H9 (cell line): ENCODE data around the gene RAB40B. TPM values are rescaled to one million over a fixed set of nuclear protein-coding genes. Genes with fewer than 3 reads are reported as not detected.

Experiments
- DNase-seq: peaks from one replicate; pipeline ENCODE4 v3.0.0-alpha.2; 2017
- H2AFZ ChIP-seq: one replicate; pipeline ENCODE4 v1.6.1; 2013; ENCODE audit warnings: mild to moderate bottlenecking, low read length, control low read depth, moderate library complexity
- H2AK5ac ChIP-seq: 2 replicates; pipeline ENCODE4 v1.6.1; 2013; ENCODE audit warnings: low read length, control low read depth, mixed read lengths; ENCODE audit not compliant: insufficient read length
- H2BK120ac ChIP-seq: one replicate; pipeline ENCODE4 v1.6.1; 2013; ENCODE audit warnings: low read depth, mild to moderate bottlenecking, low read length, control low read depth, inconsistent platforms; ENCODE audit not compliant: poor library complexity, severe bottlenecking
- H2BK12ac ChIP-seq: 2 replicates; pipeline ENCODE4 v1.6.1; 2013; ENCODE audit warnings: low read length, control low read depth, mixed read lengths, low read depth; ENCODE audit not compliant: insufficient read length
- H2BK15ac ChIP-seq: 2 replicates; pipeline ENCODE4 v1.6.1; 2013; ENCODE audit warnings: low read depth, low read length, control low read depth
- H2BK20ac ChIP-seq: one replicate; pipeline ENCODE4 v1.6.1; 2013; ENCODE audit warnings: low read depth, mild to moderate bottlenecking, low read length, control low read depth, inconsistent platforms; ENCODE audit not compliant: poor library complexity, severe bottlenecking
- H2BK5ac ChIP-seq: 2 replicates; pipeline ENCODE4 v1.6.1; 2013; ENCODE audit warnings: low read length, control low read depth, mixed read lengths; ENCODE audit not compliant: insufficient read length
- H3K14ac ChIP-seq: 2 replicates; pipeline ENCODE4 v1.6.1; 2013; ENCODE audit warnings: low read length, control low read depth; ENCODE audit not compliant: insufficient read depth
- H3K18ac ChIP-seq: 2 replicates; pipeline ENCODE4 v1.6.1; 2013; ENCODE audit warnings: low read depth, mild to moderate bottlenecking, mixed read lengths, low read length, control low read depth; ENCODE audit not compliant: insufficient read length
- H3K23ac ChIP-seq: 2 replicates; pipeline ENCODE4 v1.6.1; 2013; ENCODE audit warnings: low read length, control low read depth, mixed read lengths, low read depth; ENCODE audit not compliant: insufficient read length
- H3K23me2 ChIP-seq: 2 replicates; pipeline ENCODE4 v1.6.1; 2013; ENCODE audit warnings: low read depth, mild to moderate bottlenecking, mixed read lengths, low read length, control low read depth; ENCODE audit not compliant: insufficient read length, poor library complexity, severe bottlenecking
- H3K27ac ChIP-seq: 2 replicates; pipeline ENCODE4 v1.5.1; 2013; ENCODE audit warnings: low read length, control low read depth, mixed read lengths, low read depth; ENCODE audit not compliant: insufficient read length
- H3K27me3 ChIP-seq: 2 replicates; pipeline ENCODE4 v1.6.1; 2013; ENCODE audit warnings: low read length, control low read depth, inconsistent platforms; ENCODE audit not compliant: insufficient read depth
- H3K4ac ChIP-seq: 2 replicates; pipeline ENCODE4 v1.6.1; 2013; ENCODE audit warnings: low read depth, mild to moderate bottlenecking, control low read depth, inconsistent platforms, low read length, moderate library complexity
- H3K4me1 ChIP-seq: 2 replicates; pipeline ENCODE4 v1.6.1; 2013; ENCODE audit warnings: low read length, control low read depth, inconsistent platforms; ENCODE audit not compliant: insufficient read depth
- H3K4me2 ChIP-seq: 2 replicates; pipeline ENCODE4 v1.6.1; 2013; ENCODE audit warnings: low read length, control low read depth, mixed read lengths; ENCODE audit not compliant: insufficient read length, insufficient read depth
- H3K56ac ChIP-seq: 2 replicates; pipeline ENCODE4 v1.6.1; 2013; ENCODE audit warnings: low read depth, mild to moderate bottlenecking, mixed read lengths, low read length, control low read depth; ENCODE audit not compliant: insufficient read length
- H3K79me1 ChIP-seq: 2 replicates; pipeline ENCODE4 v1.6.1; 2013; ENCODE audit warnings: low read depth, mild to moderate bottlenecking, moderate library complexity, low read length, control low read depth, inconsistent platforms; ENCODE audit not compliant: insufficient read depth, poor library complexity, severe bottlenecking
- H3K79me2 ChIP-seq: 2 replicates; pipeline ENCODE4 v1.6.1; 2013; ENCODE audit warnings: low read length, control low read depth, inconsistent platforms; ENCODE audit not compliant: insufficient read depth
- H3K9ac ChIP-seq: 2 replicates; pipeline ENCODE4 v1.6.1; 2013; ENCODE audit warnings: low read length, control low read depth, mixed read lengths; ENCODE audit not compliant: insufficient read length; ENCODE audit errors: extremely low read depth
- H3K9me3 ChIP-seq: one replicate; pipeline ENCODE4 v1.6.1; 2013; ENCODE audit warnings: low read depth, low read length, inconsistent platforms; ENCODE audit not compliant: control insufficient read depth
- H3T11ph ChIP-seq: one replicate; pipeline ENCODE4 v1.6.1; 2013; ENCODE audit warnings: mild to moderate bottlenecking, low read length, control low read depth, inconsistent platforms
- H4K20me1 ChIP-seq: one replicate; pipeline ENCODE4 v1.6.1; 2013; ENCODE audit not compliant: control insufficient read depth, insufficient read length, insufficient read depth
- H4K5ac ChIP-seq: 2 replicates; pipeline ENCODE4 v1.6.1; 2013; ENCODE audit warnings: low read depth, mild to moderate bottlenecking, mixed read lengths, low read length, control low read depth; ENCODE audit not compliant: insufficient read length
- H4K8ac ChIP-seq: replicated peaks from 2 replicates; pipeline ENCODE4 v1.6.1; 2013; ENCODE audit warnings: low read length, control low read depth, mixed read lengths, low read depth; ENCODE audit not compliant: insufficient read length
- H4K91ac ChIP-seq: 2 replicates; pipeline ENCODE4 v1.6.1; 2013; ENCODE audit warnings: low read depth, mild to moderate bottlenecking, moderate library complexity, mixed read lengths, low read length, control low read depth; ENCODE audit not compliant: insufficient read length
- H3K27ac Mint-ChIP-seq, 3 experiments: 2 replicates in 2 of 3; 3 replicates in 1 of 3; pipeline ENCODE4 v1.8.0; 2020 to 2021; ENCODE audit warnings: mixed read lengths in 3 of 3, mild to moderate bottlenecking in 1 of 3, moderate library complexity in 1 of 3
- H3K27me3 Mint-ChIP-seq: 2 replicates; pipeline ENCODE4 v1.8.0; 2021; ENCODE audit warnings: low read depth, mild to moderate bottlenecking, moderate library complexity, mixed read lengths
- H3K36me3 Mint-ChIP-seq, 3 experiments: 2 replicates in 2 of 3; 3 replicates in 1 of 3; pipeline ENCODE4 v1.8.0; 2020 to 2021; ENCODE audit warnings: low read depth in 3 of 3, mixed read lengths in 3 of 3; ENCODE audit not compliant: insufficient read depth in 1 of 3
- H3K4me1 Mint-ChIP-seq, 2 experiments: 2 replicates each; pipeline ENCODE4 v1.8.0; 2020; ENCODE audit warnings: mixed read lengths in 2 of 2
- H3K4me3 Mint-ChIP-seq, 2 experiments: 2 replicates in 1 of 2; 3 replicates in 1 of 2; pipeline ENCODE4 v1.8.0; 2020 to 2021; ENCODE audit warnings: mild to moderate bottlenecking in 2 of 2, mixed read lengths in 2 of 2, moderate library complexity in 1 of 2
- H3K9me3 Mint-ChIP-seq, 2 experiments: 2 replicates in 1 of 2; 3 replicates in 1 of 2; pipeline ENCODE4 v1.8.0; 2020; ENCODE audit warnings: mild to moderate bottlenecking in 2 of 2, mixed read lengths in 2 of 2, moderate library complexity in 1 of 2
- CTCF ChIP-seq: fragments of 200-600 bp; sonication (generic); conservative IDR thresholded peaks from 3 replicates; pipeline ENCODE4 v1.8.0; 2021; ENCODE audit warnings: antibody characterized with exemption, mild to moderate bottlenecking
- WGBS: extraction: QIAGEN DNeasy Blood & Tissue Kit; methylation state at CpG from one replicate; pipeline ENCODE4 v1.1.7; 2013; ENCODE audit warnings: missing lambda C conversion rate, low lambda C conversion rate, mixed read lengths; ENCODE audit not compliant: insufficient read length; ENCODE audit errors: extremely low coverage; 5-methylcytosine and 5-hydroxymethylcytosine counted together
- total RNA-seq: library from RNA; stranded (reverse); gene quantifications from 2 replicates; pipeline ENCODE4 v1.2.1, GENCODE V29; 2021

The RAB40B gene
- total RNA-seq, 1 experiment from 2014 or later, result 3.5 TPM

- H3K4me2 ChIP-seq, result no peak overlapping the region
- no peak for DNase-seq
- H2AK5ac ChIP-seq, result no peak overlapping the region
- no peak overlapping the region for H2BK5ac ChIP-seq
- no peak overlapping the region for H3K56ac ChIP-seq
- no peak overlapping the region for H2BK20ac ChIP-seq
- no peak overlapping the region for H4K91ac ChIP-seq
- H3K23me2 ChIP-seq, result no peaks in the 10 kb centered on the region
- WGBS, result no CpG with 5 or more reads among the region's 13 CpGs
- no peak overlapping the region for H3K4ac ChIP-seq
- Mint-ChIP-seq H3K27me3 (peaks cover 12% of the 10 kb centered on the region), H3K4me3 (no peak overlapping the region; a peak in 1 of 5 replicates), H3K27ac (no peak overlapping the region; a peak in 1 of 7 replicates), H3K36me3 (no peaks in the 10 kb centered on the region), H3K4me1 (no peaks in the 10 kb centered on the region), H3K9me3 (no peaks in the 10 kb centered on the region)
- no peak for TF ChIP-seq CTCF
- no peak overlapping the region for H3K23ac ChIP-seq
- H3K27ac ChIP-seq, result no peak overlapping the region
- no peak overlapping the region for H3T11ph ChIP-seq
- no peaks in the 10 kb centered on the region for H3K79me1 ChIP-seq
- no peak overlapping the region for H2BK15ac ChIP-seq
- no peaks in the 10 kb centered on the region for H3K27me3 ChIP-seq
- H4K8ac ChIP-seq, result no peak overlapping the region
- no peak overlapping the region for H3K18ac ChIP-seq
- no peak overlapping the region for H3K14ac ChIP-seq
- H2BK120ac ChIP-seq, result no peak overlapping the region
- no peaks in the 10 kb centered on the region for H3K79me2 ChIP-seq
- no peak overlapping the region for H4K5ac ChIP-seq
- no peak overlapping the region for H3K9ac ChIP-seq
- H2AFZ ChIP-seq, result no peak overlapping the region
- H4K20me1 ChIP-seq, result no peaks in the 10 kb centered on the region
- no peak overlapping the region for H2BK12ac ChIP-seq
- no peaks in the 10 kb centered on the region for H3K9me3 ChIP-seq
- H3K4me1 ChIP-seq, result no peaks in the 10 kb centered on the region
Observed at GRCh38 chr17:82704886-82705285, 6.4 kb upstream of the RAB40B start.
